Esophagus muscularis mucosa (tissue), 4 donors: ENCODE data around the gene BPIFB2.

ENCODE experiments used
- EP300 ChIP-seq: sonication (generic); formaldehyde crosslinking; IDR thresholded peaks from one replicate; pipeline ENCODE4 v1.6.1; 2017; ENCODE audit warnings: antibody characterized with exemption
- POLR2A ChIP-seq: fragments of 450-650 bp; IDR thresholded peaks from one replicate; pipeline ENCODE4 v1.6.1; 2017; ENCODE audit warnings: antibody characterized with exemption, moderate library complexity, mild to moderate bottlenecking, low read depth
- POLR2AphosphoS5 ChIP-seq, 2 donors: sonication (generic); formaldehyde crosslinking; IDR thresholded peaks; one replicate each; pipeline ENCODE4 v1.6.1; 2017; ENCODE audit warnings: antibody characterized with exemption in 2 of 2
- TF ChIP-seq, protein P1 (sequence below), 3 experiments: fragments of 200-600 bp in 2 of 3; fragments of 450-650 bp in 1 of 3; sonication (generic) in 2 of 3; IDR thresholded peaks; one replicate each; pipeline ENCODE4 v1.5.1; 2017 to 2019; ENCODE audit warnings: antibody characterized with exemption in 3 of 3, mild to moderate bottlenecking in 2 of 3, moderate library complexity in 1 of 3

DNA sequence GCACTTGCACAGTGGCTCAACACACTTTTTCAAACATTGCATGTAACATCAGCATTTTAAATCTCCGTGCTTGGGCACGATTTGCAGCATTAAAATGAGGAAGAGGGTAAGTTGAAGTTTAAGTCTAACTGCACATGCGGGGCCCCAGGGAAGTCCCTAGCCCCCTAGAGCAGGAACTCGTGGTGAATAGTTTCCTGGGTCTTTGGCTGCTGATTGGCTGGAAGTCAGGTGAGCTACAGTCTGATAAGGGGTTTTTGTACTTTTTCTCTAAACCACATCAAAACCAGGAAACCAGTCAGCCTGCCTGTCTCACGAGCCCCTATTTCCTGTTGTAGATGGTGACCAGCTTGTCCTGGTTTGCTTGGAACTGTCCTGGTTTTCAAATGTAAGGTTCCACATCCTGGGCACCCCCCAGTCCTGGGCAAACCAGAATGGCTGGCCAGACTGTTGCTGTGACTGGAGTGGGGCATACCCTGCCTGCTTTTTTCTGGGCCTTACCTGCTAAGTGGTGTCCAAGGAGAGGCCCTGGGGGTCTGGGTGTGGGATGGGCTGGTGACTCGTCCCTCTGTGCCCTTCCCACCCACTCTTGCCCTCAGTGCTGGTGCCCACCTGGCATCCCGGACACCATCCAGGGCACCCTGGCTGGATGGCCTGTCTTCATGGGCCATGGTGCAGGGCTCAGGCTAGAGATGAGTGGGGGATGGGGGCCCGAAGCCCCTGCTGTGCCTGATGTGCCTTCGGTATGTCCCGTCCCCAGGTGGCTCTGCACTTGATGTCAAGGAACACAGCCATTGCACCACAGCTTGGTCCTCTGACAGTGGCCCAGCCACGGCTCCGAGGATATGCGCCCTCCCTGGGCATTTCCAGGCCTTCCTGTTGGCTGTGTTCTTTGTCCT lies 35.1 kb upstream of the BPIFB2 start:
- no peak for TF ChIP-seq POLR2AphosphoS5 (IDR thresholded peaks at IDR 0.05)
- TF ChIP-seq, protein P1, sequence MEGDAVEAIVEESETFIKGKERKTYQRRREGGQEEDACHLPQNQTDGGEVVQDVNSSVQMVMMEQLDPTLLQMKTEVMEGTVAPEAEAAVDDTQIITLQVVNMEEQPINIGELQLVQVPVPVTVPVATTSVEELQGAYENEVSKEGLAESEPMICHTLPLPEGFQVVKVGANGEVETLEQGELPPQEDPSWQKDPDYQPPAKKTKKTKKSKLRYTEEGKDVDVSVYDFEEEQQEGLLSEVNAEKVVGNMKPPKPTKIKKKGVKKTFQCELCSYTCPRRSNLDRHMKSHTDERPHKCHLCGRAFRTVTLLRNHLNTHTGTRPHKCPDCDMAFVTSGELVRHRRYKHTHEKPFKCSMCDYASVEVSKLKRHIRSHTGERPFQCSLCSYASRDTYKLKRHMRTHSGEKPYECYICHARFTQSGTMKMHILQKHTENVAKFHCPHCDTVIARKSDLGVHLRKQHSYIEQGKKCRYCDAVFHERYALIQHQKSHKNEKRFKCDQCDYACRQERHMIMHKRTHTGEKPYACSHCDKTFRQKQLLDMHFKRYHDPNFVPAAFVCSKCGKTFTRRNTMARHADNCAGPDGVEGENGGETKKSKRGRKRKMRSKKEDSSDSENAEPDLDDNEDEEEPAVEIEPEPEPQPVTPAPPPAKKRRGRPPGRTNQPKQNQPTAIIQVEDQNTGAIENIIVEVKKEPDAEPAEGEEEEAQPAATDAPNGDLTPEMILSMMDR (IDR thresholded peaks at IDR 0.05), result no peak
- TF ChIP-seq POLR2A, result no peak
- no peak for TF ChIP-seq EP300
